IPS-15b (cell line): ENCODE results near the gene CHAD.

Experiments used
- H3K27me3 ChIP-seq: one replicate; pipeline ENCODE4 v1.6.1; 2013; ENCODE audit warnings: low read length; ENCODE audit not compliant: control insufficient read depth, insufficient read depth
- H3K36me3 ChIP-seq: one replicate; pipeline ENCODE4 v1.6.1; 2013; ENCODE audit warnings: low read length; ENCODE audit not compliant: control insufficient read depth, insufficient read depth
- H3K4me1 ChIP-seq: one replicate; pipeline ENCODE4 v1.6.1; 2013; ENCODE audit warnings: mild to moderate bottlenecking, low read length; ENCODE audit not compliant: control insufficient read depth, insufficient read depth
- H3K4me3 ChIP-seq: one replicate; pipeline ENCODE4 v1.5.1; 2013; ENCODE audit warnings: low read depth, low read length
- H3K9ac ChIP-seq: one replicate; pipeline ENCODE4 v1.6.1; 2013; ENCODE audit warnings: low read depth, mild to moderate bottlenecking, low read length
- H3K9me3 ChIP-seq: one replicate; pipeline ENCODE4 v1.6.1; 2013; ENCODE audit warnings: mild to moderate bottlenecking, low read length; ENCODE audit not compliant: control insufficient read depth, insufficient read depth

Gene CHAD

DNA sequence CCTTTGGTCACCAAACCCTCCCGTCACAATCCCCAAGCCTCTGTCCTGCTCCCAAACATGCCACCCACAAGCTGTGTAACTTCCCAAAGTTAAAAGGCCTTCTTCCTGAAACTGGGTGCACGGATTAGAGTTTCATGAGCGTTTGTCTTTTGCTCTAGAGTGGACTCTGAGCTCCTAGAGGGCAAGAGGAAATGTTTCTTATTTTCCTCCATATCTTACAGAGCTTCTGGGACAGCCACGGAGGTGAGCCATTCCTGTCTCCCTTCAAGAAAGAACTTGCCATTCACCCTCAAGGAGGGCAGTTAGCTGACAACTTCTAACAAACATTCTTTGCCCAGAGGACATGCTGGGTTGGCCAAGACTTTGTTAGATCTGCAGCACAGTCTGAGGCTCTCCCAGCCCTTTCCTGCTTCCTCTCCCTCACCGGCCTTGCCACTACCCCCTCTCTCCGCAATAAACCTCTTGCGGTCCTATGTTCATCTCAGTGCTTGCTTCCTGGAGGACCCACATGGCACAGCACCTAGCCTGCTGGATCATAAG lies 37.0 kb upstream of the CHAD start:
- Histone ChIP-seq H3K27me3 (no peaks in the 10 kb centered on the region), H3K9ac (no peak overlapping the region), H3K9me3 (no peaks in the 10 kb centered on the region), H3K36me3 (no peaks in the 10 kb centered on the region), H3K4me1 (peaks cover 4% of the 10 kb centered on the region), H3K4me3 (no peak overlapping the region)

DNA sequence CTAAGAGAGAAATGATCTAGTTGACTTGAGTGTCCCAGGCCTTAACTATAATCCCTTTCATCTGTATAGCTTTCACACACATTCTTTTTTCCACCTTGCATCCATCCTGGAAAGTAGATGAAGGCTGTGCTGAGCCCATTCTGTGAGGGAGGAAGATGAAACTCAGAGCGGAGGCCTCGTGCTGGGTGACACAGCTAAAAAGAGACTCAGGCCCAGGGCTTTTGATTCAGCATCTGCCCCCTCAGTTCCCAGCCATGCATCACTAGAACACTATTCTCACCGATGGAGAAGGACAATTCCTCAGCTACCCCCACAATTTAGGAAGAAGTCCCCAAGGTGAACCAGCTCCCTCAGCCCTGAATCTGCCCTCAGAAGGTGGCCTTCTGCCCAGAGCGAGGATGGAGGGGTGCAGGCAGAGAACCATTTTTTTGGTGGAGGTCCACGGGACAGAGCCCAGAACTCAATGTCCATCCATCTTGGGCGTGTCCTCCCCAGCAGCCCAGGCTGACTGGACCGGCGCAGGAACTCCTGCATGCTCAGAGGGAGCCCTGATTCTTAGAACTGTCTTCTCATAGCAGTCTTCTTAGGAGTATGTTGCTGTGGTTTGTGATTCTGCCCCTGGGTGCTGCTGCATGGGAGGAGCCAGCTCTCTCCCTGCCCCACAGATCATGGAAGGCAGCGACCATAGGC lies 33.8 kb upstream of the CHAD start:
- Histone ChIP-seq H3K27me3 (no peaks in the 10 kb centered on the region), H3K4me3 (no peak overlapping the region), H3K36me3 (no peaks in the 10 kb centered on the region), H3K9ac (no peak overlapping the region), H3K4me1 (peaks cover 4% of the 10 kb centered on the region), H3K9me3 (no peaks in the 10 kb centered on the region)

DNA sequence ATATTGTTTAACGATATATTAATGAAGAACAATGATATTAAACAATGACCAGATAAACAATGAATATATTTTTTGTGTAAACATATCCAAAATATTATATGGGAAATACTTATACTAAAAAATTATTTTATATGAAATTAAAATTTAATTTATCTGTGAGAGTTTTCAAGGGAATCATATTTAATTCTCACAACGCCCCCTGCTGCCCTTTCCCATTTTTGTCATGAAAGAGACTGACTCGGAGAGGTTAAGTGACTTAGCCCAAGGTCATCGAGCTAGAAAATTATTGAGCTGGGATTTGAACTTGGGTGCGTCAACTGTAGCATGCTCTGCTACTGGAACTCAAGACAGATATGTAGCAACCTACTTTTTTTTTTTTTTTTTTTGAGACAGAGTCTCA lies 32.4 kb upstream of the CHAD start:
- Histone ChIP-seq H3K4me3 (no peak overlapping the region), H3K36me3 (no peaks in the 10 kb centered on the region), H3K9ac (no peak overlapping the region), H3K27me3 (no peaks in the 10 kb centered on the region), H3K9me3 (no peaks in the 10 kb centered on the region), H3K4me1 (peaks cover 4% of the 10 kb centered on the region)

DNA sequence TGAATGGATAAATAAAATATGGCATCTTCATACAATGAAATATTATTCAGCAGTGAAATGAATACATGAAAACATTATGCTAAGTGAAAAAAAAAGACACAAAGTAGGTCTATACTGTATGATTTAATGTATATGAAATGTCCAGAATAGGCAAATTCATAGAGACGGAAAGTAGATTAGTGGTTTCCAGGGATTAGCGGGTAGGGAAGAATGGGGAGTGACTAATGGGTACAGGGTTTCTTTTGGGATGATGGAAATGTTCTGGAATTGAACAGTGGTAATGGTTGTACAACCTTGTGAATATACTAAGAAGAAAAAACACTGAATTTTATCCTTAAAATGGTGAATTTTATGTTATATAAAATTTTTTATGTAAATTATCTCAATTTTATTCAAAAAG lies 31.0 kb upstream of the CHAD start:
- Histone ChIP-seq H3K9me3 (no peaks in the 10 kb centered on the region), H3K4me1 (peaks cover 4% of the 10 kb centered on the region), H3K36me3 (no peaks in the 10 kb centered on the region), H3K27me3 (no peaks in the 10 kb centered on the region), H3K9ac (no peak overlapping the region), H3K4me3 (no peak overlapping the region)

DNA sequence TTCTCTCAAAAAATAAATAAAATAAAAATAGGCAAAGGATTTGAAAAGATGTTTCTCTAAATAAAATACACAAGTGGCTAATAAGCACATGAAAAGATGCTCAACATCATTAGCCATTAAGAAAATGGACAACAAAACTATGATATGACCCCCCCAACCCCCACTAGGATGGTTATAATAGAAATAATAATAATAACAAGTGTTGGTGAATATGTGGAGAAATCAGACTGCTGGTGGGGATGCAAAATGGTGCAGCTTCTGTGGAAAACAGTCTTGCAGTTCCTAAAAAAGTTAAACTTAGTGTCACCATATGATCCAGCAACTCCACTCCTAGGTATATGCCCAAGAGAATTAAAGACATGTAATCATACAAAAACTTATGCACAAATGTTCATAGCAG lies 30.6 kb upstream of the CHAD start:
- peaks cover 4% of the 10 kb centered on the region for H3K4me1 ChIP-seq
- H3K4me3 ChIP-seq, result no peak overlapping the region
- no peak overlapping the region for H3K9ac ChIP-seq
- H3K36me3 ChIP-seq, result no peaks in the 10 kb centered on the region
- H3K27me3 ChIP-seq, result no peaks in the 10 kb centered on the region
- no peaks in the 10 kb centered on the region for H3K9me3 ChIP-seq

- Histone ChIP-seq H3K27me3 (no peaks in the 10 kb centered on the region), H3K9ac (no peak overlapping the region), H3K36me3 (no peaks in the 10 kb centered on the region), H3K4me3 (no peak overlapping the region), H3K4me1 (no peaks in the 10 kb centered on the region), H3K9me3 (no peaks in the 10 kb centered on the region)
Observed at GRCh38 chr17:50498021-50498874, 29.6 kb upstream of the CHAD start.

DNA sequence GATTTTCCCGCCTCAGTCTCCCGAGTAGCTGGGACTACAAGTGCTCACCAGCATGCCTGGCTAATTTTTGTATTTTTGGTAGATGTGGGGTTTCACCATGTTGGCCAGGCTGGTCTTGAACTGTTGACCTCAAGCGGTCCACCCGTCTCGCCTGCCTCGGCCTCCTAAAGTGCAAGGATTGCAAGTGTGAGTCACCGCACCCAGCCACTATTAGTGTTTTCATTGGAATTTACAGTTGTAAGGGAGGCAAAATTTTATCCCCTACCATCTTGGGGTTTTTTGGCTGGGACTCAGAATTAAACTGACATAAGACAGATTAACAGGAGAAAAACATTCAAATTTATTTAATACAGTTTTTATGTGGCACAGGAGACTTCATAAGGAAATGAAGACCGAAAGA lies 27.2 kb upstream of the CHAD start:
- Histone ChIP-seq H3K27me3 (no peaks in the 10 kb centered on the region), H3K9ac (no peak overlapping the region), H3K36me3 (no peaks in the 10 kb centered on the region), H3K4me1 (no peaks in the 10 kb centered on the region), H3K4me3 (no peak overlapping the region), H3K9me3 (no peaks in the 10 kb centered on the region)

- no peaks in the 10 kb centered on the region for H3K4me1 ChIP-seq
Observed at GRCh38 chr17:50495217-50495823, 26.6 kb upstream of the CHAD start.

GRCh38 chr17:50493744-50494143 lies 25.1 kb upstream of the CHAD start:
- H3K9ac ChIP-seq, result no peak overlapping the region
- no peaks in the 10 kb centered on the region for H3K27me3 ChIP-seq
- no peaks in the 10 kb centered on the region for H3K9me3 ChIP-seq
- H3K4me1 ChIP-seq, result no peaks in the 10 kb centered on the region
- H3K36me3 ChIP-seq, result no peaks in the 10 kb centered on the region
- no peak overlapping the region for H3K4me3 ChIP-seq

More at GRCh38 chr17:50495217-50495823, 26.6 kb upstream of the CHAD start:
- no peaks in the 10 kb centered on the region for H3K36me3 ChIP-seq
- no peak overlapping the region for H3K9ac ChIP-seq
- no peaks in the 10 kb centered on the region for H3K27me3 ChIP-seq
- H3K4me3 ChIP-seq, result no peak overlapping the region
- no peaks in the 10 kb centered on the region for H3K9me3 ChIP-seq

DNA sequence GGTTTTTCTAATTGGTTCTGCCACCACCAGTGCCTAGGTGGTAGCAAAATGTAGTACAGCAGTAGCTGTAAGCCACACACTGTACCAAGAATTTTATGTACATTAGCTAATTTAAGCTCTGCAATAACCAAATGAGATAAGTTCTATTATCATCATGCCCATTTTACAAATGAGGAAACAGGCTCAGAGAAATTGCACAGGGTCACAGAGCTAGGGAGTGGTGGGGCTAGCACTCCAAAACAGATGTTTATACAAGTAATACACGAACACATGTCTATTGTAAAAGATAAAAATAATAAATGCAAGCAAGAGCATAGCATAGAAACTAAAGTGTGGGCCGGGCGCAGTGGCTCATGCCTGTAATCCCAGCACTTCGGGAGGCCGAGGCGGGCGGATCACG lies 23.5 kb upstream of the CHAD start:
- Histone ChIP-seq H3K4me1 (no peaks in the 10 kb centered on the region), H3K9me3 (no peaks in the 10 kb centered on the region), H3K36me3 (no peaks in the 10 kb centered on the region), H3K9ac (no peak overlapping the region), H3K27me3 (no peaks in the 10 kb centered on the region), H3K4me3 (no peak overlapping the region)

DNA sequence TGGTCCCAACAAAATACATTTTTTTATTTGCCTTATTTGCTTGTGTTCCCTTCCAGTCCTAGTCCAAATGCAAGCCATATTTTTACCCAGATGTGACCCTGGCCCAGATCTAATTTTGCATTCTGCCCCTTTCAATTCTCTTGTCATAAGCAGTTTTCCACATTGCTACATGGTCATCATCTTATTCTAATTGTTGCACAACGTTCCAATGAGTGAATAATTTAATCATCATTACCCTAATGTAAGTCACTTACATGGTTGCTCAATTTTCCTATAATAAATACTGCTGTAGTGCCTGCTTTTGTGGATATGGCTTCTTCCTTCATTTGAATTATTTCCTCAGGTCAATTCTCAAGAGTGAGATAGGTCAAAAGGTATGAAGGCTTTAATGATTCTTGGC lies 22.8 kb upstream of the CHAD start:
- Histone ChIP-seq H3K9ac (no peak overlapping the region), H3K27me3 (no peaks in the 10 kb centered on the region), H3K4me1 (no peaks in the 10 kb centered on the region), H3K4me3 (no peak overlapping the region), H3K36me3 (no peaks in the 10 kb centered on the region), H3K9me3 (no peaks in the 10 kb centered on the region)
